AG09319 (cell line): ENCODE data around the gene BEND5.

ENCODE experiments used
- DNase-seq: peaks from one replicate; pipeline ENCODE4 v3.0.0-alpha.2; 2010; ENCODE audit warnings: low read depth; ENCODE audit errors: extremely low read depth
- TF ChIP-seq, protein P1 (sequence below): IDR thresholded peaks from 2 replicates; pipeline ENCODE4 v1.5.1; 2011; ENCODE audit warnings: low read depth, mild to moderate bottlenecking, inconsistent platforms, low read length, moderate library complexity

BEND5 gene

GRCh38 chr1:48726557-48727215 lies 50.0 kb downstream of the BEND5 start:
- TF ChIP-seq, protein P1, sequence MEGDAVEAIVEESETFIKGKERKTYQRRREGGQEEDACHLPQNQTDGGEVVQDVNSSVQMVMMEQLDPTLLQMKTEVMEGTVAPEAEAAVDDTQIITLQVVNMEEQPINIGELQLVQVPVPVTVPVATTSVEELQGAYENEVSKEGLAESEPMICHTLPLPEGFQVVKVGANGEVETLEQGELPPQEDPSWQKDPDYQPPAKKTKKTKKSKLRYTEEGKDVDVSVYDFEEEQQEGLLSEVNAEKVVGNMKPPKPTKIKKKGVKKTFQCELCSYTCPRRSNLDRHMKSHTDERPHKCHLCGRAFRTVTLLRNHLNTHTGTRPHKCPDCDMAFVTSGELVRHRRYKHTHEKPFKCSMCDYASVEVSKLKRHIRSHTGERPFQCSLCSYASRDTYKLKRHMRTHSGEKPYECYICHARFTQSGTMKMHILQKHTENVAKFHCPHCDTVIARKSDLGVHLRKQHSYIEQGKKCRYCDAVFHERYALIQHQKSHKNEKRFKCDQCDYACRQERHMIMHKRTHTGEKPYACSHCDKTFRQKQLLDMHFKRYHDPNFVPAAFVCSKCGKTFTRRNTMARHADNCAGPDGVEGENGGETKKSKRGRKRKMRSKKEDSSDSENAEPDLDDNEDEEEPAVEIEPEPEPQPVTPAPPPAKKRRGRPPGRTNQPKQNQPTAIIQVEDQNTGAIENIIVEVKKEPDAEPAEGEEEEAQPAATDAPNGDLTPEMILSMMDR = no peak
- DNase-seq = no peak

GRCh38 chr1:48726139-48726538 lies 50.6 kb downstream of the BEND5 start:
- no peak for DNase-seq
- TF ChIP-seq, protein P1 = no peak

- TF ChIP-seq, protein P1 = no peak
- no peak for DNase-seq
Observed at GRCh38 chr1:48725341-48726046, 51.2 kb downstream of the BEND5 start.

GRCh38 chr1:48720929-48721328 lies 55.8 kb downstream of the BEND5 start:
- TF ChIP-seq, protein P1 = no peak
- DNase-seq = no peak

DNA sequence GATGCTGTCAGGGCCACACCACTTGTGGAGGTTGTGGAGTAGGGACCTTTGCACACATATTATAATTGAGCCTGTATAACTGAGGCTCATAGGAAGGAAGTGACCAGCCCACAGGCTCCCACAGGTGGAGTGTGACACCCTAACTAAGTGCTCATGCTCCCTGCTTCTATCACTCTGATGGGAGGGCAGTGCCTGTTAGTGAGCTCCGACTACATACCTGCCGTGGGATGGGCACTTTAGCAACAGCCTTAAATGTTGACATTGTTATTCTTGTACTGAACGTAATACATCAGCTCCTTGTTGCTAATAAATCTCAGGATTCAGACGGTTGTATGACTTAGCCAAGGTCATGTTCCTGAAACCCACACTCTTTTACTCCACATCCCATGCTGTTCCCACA lies 58.0 kb downstream of the BEND5 start:
- DNase-seq = no peak
- TF ChIP-seq, protein P1 = no peak

DNA sequence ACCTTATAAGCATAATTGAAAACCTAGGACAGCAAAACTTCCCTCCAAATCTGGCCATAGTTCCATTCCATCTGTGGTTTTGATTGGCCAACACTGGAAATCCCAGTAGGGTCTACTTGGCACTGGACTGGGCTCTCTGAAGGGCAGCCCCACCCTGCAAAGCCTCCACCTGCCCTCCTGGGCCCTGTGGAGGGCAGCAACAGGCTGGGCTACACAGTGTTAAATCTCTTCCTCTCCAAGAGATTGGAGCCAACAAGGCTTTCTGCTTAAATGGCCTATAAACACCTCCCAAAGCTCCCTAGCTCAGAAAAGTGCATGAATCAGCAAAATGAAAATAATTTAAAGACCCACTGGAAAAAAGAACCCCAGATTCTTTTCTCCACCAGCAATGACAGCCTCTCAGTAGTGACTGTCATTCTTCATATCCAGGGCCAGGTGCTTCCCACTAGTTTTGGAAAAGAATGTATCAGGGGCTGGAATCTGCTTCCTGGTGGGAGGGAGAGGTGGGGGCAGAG lies 58.5 kb downstream of the BEND5 start:
- TF ChIP-seq, protein P1 = no peak
- no peak for DNase-seq

- TF ChIP-seq, protein P1 = no peak
- no peak for DNase-seq
Observed at GRCh38 chr1:48717082-48717481, 59.6 kb downstream of the BEND5 start.
